SU-DHL-6 (cell line): ENCODE results near the gene POLN.

Source experiments
- H2AFZ ChIP-seq: fragments of 200-600 bp; sonication (generic); 2 replicates; pipeline ENCODE4 v1.6.1; 2014; ENCODE audit warnings: low read depth, mild to moderate bottlenecking, moderate library complexity, mixed read lengths, antibody characterized with exemption, low read length; ENCODE audit not compliant: severe bottlenecking
- H3F3A ChIP-seq: fragments of 200-600 bp; shearing (Covaris generic); 2 replicates; pipeline ENCODE4 v1.6.0; 2016; ENCODE audit warnings: antibody characterized with exemption, mild to moderate bottlenecking; ENCODE audit not compliant: insufficient read depth
- H3K27ac ChIP-seq: fragments of 200-600 bp; sonication (generic); 2 replicates; pipeline ENCODE4 v1.5.1; 2016; ENCODE audit warnings: low read depth, mild to moderate bottlenecking, low read length, moderate library complexity, mixed read lengths
- H3K27me3 ChIP-seq: fragments of 200-600 bp; sonication (generic), shearing (Covaris generic); 2 replicates; pipeline ENCODE4 v1.6.0; 2014; ENCODE audit warnings: mild to moderate bottlenecking, low read length
- H3K36me3 ChIP-seq: fragments of 200-600 bp; sonication (generic); 2 replicates; pipeline ENCODE4 v1.6.1; 2014; ENCODE audit warnings: mild to moderate bottlenecking, low read length, mixed read lengths
- H3K4me2 ChIP-seq: fragments of 300-600, 200-600 bp; shearing (Covaris generic), sonication (generic); 2 replicates; pipeline ENCODE4 v1.6.0; 2014; ENCODE audit warnings: low read length, low read depth, mild to moderate bottlenecking; ENCODE audit not compliant: poor library complexity, severe bottlenecking
- H3K4me3 ChIP-seq: fragments of 200-600 bp; sonication (generic); 2 replicates; pipeline ENCODE4 v1.5.1; 2014; ENCODE audit warnings: antibody characterized with exemption, low read length, mild to moderate bottlenecking, mixed read lengths; ENCODE audit not compliant: insufficient read depth, poor library complexity, severe bottlenecking
- H3K79me2 ChIP-seq: fragments of 200-600 bp; sonication (generic); 2 replicates; pipeline ENCODE4 v1.6.1; 2014; ENCODE audit warnings: mild to moderate bottlenecking, low read length, moderate library complexity; ENCODE audit not compliant: insufficient read depth
- H3K9ac ChIP-seq: fragments of 200-600 bp; sonication (generic); 2 replicates; pipeline ENCODE4 v1.7.0; 2014; ENCODE audit warnings: mild to moderate bottlenecking, low read length
- H3K9me2 ChIP-seq: fragments of 200-600 bp; sonication (generic); replicated peaks from 2 replicates; pipeline ENCODE4 v1.6.1; 2014; ENCODE audit warnings: low read length; ENCODE audit not compliant: insufficient read depth
- H3K9me3 ChIP-seq: fragments of 200-600 bp; sonication (generic); 2 replicates; pipeline ENCODE4 v1.6.1; 2014; ENCODE audit warnings: low read length, mixed read lengths; ENCODE audit not compliant: insufficient read depth
- H4K20me1 ChIP-seq: fragments of 200-600 bp; sonication (generic); 2 replicates; pipeline ENCODE4 v1.6.1; 2014; ENCODE audit warnings: low read depth, mild to moderate bottlenecking, antibody characterized with exemption, low read length, moderate library complexity, mixed read lengths
- EZH2phosphoT487 ChIP-seq: fragments of 200-600 bp; sonication (generic), shearing (Covaris generic); conservative IDR thresholded peaks from 2 replicates; pipeline ENCODE4 v1.6.1; 2018; ENCODE audit warnings: mild to moderate bottlenecking, antibody characterized with exemption, low read length, moderate library complexity, mixed read lengths
- TF ChIP-seq, protein P1 (sequence below): fragments of 200-600 bp; sonication (generic); IDR thresholded peaks from one replicate; pipeline ENCODE4 v1.5.1; 2017; ENCODE audit warnings: antibody characterized with exemption, mild to moderate bottlenecking, low read length, moderate library complexity; ENCODE audit not compliant: insufficient read depth, poor library complexity, severe bottlenecking

Gene POLN

DNA sequence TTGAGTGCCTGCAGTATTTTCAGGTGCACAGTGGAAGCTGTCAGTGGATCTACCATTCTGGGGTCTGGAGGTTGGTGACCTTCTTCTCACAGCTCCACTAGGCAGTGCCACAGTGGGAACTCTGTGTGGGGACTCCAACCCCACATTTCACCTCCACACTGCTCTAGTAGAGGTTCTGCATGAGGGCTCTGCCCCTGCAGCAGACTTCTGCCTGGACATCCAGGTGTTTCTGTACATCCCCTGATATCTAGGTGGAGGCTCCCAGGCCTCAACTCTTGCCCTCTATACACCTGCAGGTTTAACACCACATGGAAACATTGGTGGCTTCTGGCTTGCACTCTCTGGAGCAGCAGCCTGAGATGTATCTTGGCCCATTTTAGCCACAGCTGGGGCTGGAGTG lies 216.1 kb downstream of the POLN start:
- no peak overlapping the region for H3K4me2 ChIP-seq
- H3F3A ChIP-seq, result no peaks in the 10 kb centered on the region
- no peak overlapping the region for H3K27ac ChIP-seq
- H3K79me2 ChIP-seq, result no peaks in the 10 kb centered on the region
- H4K20me1 ChIP-seq, result no peaks in the 10 kb centered on the region
- H3K36me3 ChIP-seq, result no peaks in the 10 kb centered on the region
- no peaks in the 10 kb centered on the region for H3K27me3 ChIP-seq
- no peak overlapping the region for H3K9ac ChIP-seq
- H3K9me2 ChIP-seq, result no peaks in the 10 kb centered on the region
- no peak overlapping the region for H3K4me3 ChIP-seq
- H2AFZ ChIP-seq, result no peak overlapping the region
- TF ChIP-seq EZH2phosphoT487, result no peak
- TF ChIP-seq, protein P1, sequence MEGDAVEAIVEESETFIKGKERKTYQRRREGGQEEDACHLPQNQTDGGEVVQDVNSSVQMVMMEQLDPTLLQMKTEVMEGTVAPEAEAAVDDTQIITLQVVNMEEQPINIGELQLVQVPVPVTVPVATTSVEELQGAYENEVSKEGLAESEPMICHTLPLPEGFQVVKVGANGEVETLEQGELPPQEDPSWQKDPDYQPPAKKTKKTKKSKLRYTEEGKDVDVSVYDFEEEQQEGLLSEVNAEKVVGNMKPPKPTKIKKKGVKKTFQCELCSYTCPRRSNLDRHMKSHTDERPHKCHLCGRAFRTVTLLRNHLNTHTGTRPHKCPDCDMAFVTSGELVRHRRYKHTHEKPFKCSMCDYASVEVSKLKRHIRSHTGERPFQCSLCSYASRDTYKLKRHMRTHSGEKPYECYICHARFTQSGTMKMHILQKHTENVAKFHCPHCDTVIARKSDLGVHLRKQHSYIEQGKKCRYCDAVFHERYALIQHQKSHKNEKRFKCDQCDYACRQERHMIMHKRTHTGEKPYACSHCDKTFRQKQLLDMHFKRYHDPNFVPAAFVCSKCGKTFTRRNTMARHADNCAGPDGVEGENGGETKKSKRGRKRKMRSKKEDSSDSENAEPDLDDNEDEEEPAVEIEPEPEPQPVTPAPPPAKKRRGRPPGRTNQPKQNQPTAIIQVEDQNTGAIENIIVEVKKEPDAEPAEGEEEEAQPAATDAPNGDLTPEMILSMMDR, result no peak
- H3K9me3 ChIP-seq, result peaks cover 9% of the 10 kb centered on the region; the same call in 1 of the 2 replicates

- H3F3A ChIP-seq, result no peaks in the 10 kb centered on the region
- H3K4me3 ChIP-seq, result no peak overlapping the region
- H2AFZ ChIP-seq, result no peak overlapping the region
- no peaks in the 10 kb centered on the region for H3K27me3 ChIP-seq
- no peak overlapping the region for H3K9ac ChIP-seq
- H3K9me3 ChIP-seq, result peaks cover 9% of the 10 kb centered on the region; the same call in 1 of the 2 replicates
- TF ChIP-seq, protein P1, result no peak
- no peak overlapping the region for H3K4me2 ChIP-seq
- no peak overlapping the region for H3K27ac ChIP-seq
- H3K36me3 ChIP-seq, result no peaks in the 10 kb centered on the region
- H3K79me2 ChIP-seq, result no peaks in the 10 kb centered on the region
- H4K20me1 ChIP-seq, result no peaks in the 10 kb centered on the region
- H3K9me2 ChIP-seq, result no peaks in the 10 kb centered on the region
Observed at GRCh38 chr4:2024683-2025082, 217.2 kb downstream of the POLN start.
